Measurements from ENCODE around the gene TMEM140. TPM values are rescaled to one million over a fixed set of nuclear protein-coding genes. Genes with fewer than 3 reads are reported as not detected.
A peak's percentile ranks its signal among the peaks of the same experiment; 100 is the strongest.

Gene TMEM140
- total and polyA plus RNA-seq, 9 of the 15 experiments (the other 6 are each of a cell fraction or from before 2014, with no cell fraction given): 0.03 to 0.82 (median 0.23) TPM

DNA sequence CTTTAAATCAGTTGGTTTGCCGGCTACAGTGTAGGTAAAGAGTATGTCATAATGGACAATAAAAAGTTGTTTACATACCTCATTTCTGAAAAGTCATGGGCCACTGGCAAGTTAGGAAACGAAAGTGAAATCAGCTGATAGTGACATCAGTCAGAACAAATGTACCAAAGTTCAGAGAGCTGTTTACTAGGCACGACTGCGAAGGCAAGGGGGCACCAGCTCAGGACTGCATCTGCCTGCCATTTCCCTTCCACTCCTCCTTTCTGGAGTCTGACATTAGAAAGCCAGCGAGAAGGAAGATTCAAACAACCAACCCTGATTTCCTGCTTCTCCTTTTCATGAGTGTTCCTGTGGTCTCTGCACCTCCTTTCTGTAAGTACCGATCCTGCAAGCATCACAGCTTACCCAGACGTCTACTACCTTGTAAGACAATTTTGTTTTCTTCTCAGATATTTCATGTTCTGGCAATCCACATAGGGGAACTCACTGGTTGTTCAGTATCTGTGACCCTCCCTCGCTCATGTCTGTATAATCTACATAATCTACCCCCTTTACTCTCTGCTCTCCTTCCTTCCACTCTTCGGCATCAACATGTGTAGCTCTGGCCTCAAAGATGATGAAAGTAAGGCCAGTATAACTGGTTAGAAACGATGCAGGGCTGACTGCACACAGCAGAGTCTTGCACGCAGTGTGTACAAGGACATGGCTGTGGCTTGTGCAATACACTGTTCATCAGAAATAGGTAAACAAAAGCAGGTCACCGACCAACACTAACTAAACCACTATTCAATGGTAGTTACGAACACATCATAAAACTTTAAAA lies at the start of gene TMEM140 (continued):
- TF ChIP-seq, protein P1, sequence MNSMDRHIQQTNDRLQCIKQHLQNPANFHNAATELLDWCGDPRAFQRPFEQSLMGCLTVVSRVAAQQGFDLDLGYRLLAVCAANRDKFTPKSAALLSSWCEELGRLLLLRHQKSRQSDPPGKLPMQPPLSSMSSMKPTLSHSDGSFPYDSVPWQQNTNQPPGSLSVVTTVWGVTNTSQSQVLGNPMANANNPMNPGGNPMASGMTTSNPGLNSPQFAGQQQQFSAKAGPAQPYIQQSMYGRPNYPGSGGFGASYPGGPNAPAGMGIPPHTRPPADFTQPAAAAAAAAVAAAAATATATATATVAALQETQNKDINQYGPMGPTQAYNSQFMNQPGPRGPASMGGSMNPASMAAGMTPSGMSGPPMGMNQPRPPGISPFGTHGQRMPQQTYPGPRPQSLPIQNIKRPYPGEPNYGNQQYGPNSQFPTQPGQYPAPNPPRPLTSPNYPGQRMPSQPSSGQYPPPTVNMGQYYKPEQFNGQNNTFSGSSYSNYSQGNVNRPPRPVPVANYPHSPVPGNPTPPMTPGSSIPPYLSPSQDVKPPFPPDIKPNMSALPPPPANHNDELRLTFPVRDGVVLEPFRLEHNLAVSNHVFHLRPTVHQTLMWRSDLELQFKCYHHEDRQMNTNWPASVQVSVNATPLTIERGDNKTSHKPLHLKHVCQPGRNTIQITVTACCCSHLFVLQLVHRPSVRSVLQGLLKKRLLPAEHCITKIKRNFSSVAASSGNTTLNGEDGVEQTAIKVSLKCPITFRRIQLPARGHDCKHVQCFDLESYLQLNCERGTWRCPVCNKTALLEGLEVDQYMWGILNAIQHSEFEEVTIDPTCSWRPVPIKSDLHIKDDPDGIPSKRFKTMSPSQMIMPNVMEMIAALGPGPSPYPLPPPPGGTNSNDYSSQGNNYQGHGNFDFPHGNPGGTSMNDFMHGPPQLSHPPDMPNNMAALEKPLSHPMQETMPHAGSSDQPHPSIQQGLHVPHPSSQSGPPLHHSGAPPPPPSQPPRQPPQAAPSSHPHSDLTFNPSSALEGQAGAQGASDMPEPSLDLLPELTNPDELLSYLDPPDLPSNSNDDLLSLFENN (IDR thresholded peaks at IDR 0.05; ENCODE audit: low read depth in 2 of 2, low read length in 2 of 2): no peak
- TF ChIP-seq ZNF584 (CRISPR knock-in tag; IDR thresholded peaks at IDR 0.05; ENCODE audit: low read depth) (peak; percentile 98), ZNF586 (CRISPR knock-in tag; conservative IDR thresholded peaks at IDR 0.05) (no peak), CHCHD3 (CRISPR knock-in tag; IDR thresholded peaks at IDR 0.05) (no peak), ZBTB11 (CRISPR knock-in tag; IDR thresholded peaks at IDR 0.05) (no peak), EZH2 (IDR thresholded peaks at IDR 0.05; ENCODE audit: borderline replicate concordance, low read depth, low read length) (no peak), ZNF707 (CRISPR knock-in tag; conservative IDR thresholded peaks at IDR 0.05) (no peak), HNRNPK (IDR thresholded peaks at IDR 0.05; ENCODE audit: low read depth, low read length, poor library complexity, severe bottlenecking) (no peak), NR2F6 (CRISPR knock-in tag; IDR thresholded peaks at IDR 0.05) (no peak), RFX7 (CRISPR knock-in tag; IDR thresholded peaks at IDR 0.05) (no peak), MXD1 (CRISPR knock-in tag; IDR thresholded peaks at IDR 0.05; ENCODE audit: borderline replicate concordance, poor library complexity, severe bottlenecking) (no peak), MYNN (IDR thresholded peaks at IDR 0.05) (no peak), MYNN (CRISPR knock-in tag; IDR thresholded peaks at IDR 0.05) (no peak), ETS2 (tag; IDR thresholded peaks at IDR 0.05; ENCODE audit: borderline replicate concordance, poor library complexity, severe bottlenecking) (no peak), ZNF263 (CRISPR knock-in tag; IDR thresholded peaks at IDR 0.05; ENCODE audit: borderline replicate concordance) (no peak), NFIC (IDR thresholded peaks at IDR 0.05) (no peak), SIN3B (IDR thresholded peaks at IDR 0.05; ENCODE audit: low read depth) (no peak)
- TF ChIP-seq, protein P2, sequence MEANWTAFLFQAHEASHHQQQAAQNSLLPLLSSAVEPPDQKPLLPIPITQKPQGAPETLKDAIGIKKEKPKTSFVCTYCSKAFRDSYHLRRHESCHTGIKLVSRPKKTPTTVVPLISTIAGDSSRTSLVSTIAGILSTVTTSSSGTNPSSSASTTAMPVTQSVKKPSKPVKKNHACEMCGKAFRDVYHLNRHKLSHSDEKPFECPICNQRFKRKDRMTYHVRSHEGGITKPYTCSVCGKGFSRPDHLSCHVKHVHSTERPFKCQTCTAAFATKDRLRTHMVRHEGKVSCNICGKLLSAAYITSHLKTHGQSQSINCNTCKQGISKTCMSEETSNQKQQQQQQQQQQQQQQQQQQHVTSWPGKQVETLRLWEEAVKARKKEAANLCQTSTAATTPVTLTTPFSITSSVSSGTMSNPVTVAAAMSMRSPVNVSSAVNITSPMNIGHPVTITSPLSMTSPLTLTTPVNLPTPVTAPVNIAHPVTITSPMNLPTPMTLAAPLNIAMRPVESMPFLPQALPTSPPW (CRISPR knock-in tag; IDR thresholded peaks at IDR 0.05): no peak; the same call in 1 of the 2 replicates

Data from K562 (cell line).